GM10847 (cell line): Measurements from ENCODE around the gene MICAL3.

Source experiments
- POLR2A ChIP-seq: IDR thresholded peaks from 2 replicates; pipeline ENCODE4 v1.6.1; 2011; ENCODE audit not compliant: insufficient read length; ENCODE audit errors: extremely low read depth

MICAL3 gene

DNA sequence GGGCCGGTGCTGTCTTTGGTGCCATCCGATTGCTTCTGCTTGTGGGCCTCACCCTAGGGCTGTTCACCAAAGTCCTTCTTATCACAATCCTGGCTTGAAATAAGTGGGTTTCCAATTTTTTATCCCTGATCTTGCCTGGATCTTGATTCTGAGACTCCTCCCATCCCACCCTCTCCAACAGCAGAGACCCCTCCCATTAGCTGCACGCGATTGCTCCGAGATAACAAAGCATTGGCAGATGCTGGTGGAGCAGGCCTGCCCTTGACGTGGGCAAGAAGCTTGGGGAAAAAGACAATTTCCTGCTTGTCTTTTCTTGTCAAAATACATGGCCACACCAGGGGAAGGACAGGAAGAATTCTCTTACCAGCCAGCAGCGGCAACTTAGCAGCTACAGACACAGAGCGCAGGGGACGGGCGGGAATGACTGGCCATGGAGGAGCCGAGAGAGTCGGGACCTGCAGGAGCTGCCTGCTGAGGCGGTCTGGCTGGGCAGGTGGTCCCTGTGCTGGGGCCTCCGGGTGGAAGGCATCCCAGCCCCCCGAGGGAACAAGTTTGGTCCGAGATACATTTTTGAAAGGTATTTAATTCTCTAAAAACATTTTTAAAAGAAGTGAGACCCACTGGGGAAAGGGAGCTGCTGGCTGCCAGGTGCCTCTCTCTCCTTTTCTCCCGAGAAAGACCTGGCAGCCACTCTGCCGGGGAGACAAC, 240.4 kb downstream of the MICAL3 start:
- TF ChIP-seq POLR2A, result no peak

DNA sequence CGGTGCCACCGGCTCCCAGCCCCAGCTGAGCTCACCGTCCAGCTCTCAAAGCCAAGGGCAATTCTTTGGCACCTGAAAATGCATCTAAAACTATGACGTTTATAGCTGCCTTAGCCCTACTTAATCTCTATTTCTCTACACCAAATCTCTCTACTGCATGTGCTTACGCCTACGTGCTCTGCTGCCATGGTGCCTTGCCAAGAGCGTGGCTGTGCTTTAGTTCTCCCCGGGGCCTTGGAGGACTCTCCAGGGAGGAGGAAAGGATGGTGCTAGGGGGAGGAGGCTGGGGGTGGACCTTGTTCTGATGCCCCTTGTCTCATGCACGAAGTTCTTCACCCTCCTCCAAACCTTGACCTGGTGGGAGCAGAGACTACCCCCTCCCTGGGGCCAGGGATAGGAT, 241.0 kb downstream of the MICAL3 start:
- no peak for TF ChIP-seq POLR2A

- TF ChIP-seq POLR2A, result no peak
Measured at GRCh38 chr22:17782621-17783020, 241.7 kb downstream of the MICAL3 start.

DNA sequence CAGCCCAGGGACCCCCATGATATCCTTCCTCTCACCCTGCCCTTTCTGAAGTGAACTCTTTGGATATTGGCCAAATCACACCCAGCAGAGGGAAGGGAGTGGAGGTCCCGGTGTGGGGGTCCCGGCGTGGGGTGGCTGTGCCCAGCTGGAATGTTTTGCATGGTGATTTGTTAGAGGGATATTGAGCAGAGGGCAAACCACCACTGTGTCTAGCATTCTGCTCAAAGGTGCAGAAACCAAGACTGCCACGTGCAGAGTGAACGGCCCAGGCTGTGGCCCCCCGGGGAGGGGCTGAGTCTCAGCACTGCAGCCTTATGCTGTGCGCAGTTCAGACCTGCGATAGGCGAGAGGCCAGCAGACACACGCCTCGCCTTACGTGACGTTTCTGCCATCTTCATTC, 242.2 kb downstream of the MICAL3 start:
- TF ChIP-seq POLR2A, result no peak

- no peak for TF ChIP-seq POLR2A
Measured at GRCh38 chr22:17781319-17782031, 242.9 kb downstream of the MICAL3 start.

GRCh38 chr22:17780741-17781318, 243.5 kb downstream of the MICAL3 start:
- no peak for TF ChIP-seq POLR2A

DNA sequence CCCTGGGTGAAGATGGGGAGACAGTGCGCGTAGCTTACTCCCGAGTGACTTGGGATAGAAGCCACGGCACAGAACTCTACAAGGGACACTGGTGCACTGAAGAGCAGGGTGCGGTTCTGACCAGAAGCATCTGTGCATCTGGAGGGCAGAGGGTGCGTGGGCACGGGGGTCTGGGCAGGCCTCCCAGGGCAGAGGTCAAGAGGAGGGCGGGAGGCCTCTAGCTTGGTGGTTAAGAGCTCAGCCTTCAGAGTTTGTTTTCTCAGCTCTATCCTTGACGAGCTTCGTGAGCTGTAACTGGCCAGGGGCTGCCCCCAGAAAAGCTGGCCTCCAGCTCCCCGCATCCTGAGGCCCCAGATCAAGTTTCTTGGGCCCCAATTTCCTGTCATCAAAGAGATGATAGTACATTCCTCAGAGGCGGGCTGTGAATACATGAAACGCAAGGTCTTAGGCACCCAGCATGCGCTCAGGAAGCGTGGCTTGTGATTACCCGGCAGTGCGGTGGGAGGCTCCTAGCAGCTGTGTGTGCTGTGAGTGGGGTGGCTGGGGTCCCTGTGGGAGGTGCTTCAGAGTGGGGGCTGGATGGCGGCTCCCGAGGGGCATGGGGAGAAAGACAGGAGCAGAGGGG, 244.1 kb downstream of the MICAL3 start:
- no peak for TF ChIP-seq POLR2A

DNA sequence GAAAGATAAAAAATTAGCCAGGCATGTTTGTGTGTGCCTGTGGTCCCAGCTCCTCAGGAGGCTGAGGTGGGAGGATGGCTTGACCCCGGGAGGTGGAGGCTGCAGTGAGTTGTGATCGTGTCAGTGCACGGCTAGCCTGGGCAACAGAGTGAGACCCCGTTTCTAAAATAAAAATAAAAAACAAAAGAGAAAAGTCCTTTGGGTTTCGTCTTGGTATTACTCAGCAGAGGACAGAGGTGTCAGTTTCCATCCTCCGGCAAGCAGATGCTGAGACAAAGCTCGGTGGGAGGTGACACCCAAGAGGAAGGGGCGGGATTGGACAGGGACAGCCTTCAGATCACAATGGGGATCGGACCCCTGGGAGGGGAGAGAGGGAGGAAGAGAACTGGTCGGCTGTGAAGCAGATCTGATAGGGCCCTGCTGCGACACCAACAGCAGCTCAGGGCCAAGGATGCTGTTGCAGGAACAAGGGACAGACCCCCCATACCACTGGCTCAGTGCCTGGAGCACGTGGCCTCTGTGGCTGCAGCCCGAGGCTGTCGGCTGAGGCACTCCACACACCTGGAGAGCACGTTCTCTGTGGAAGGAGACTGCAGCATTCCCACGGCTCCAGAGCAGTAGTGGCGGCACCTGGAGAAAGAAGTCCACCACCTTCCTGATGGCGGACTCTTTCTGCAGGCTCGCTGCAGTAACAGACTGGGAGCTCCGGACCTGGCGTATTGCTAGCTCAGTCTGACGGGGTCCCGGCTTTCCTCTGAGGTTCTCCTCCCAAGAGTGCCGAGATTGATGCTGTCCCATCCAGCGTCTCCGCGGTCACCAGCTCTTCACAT, 244.9 kb downstream of the MICAL3 start:
- no peak for TF ChIP-seq POLR2A

- no peak for TF ChIP-seq POLR2A
Measured at GRCh38 chr22:17778412-17778976, 245.9 kb downstream of the MICAL3 start.

DNA sequence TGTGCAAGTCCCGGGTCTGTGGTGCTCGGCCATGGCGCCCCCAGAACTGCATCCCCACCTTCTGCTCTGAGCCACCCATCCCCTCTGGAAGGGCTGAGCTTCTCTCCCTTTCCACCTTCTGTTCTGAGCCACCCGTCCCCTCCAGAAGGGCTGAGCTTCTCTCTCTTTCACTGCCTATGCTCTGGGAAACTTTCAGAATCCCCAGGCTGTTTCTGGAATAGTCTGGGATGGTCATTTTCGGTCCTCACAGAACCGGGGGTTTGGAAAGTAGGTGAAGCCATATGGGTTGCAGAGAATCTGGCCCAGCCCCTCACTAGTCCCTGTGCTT, 246.7 kb downstream of the MICAL3 start:
- TF ChIP-seq POLR2A, result peak; percentile 9

DNA sequence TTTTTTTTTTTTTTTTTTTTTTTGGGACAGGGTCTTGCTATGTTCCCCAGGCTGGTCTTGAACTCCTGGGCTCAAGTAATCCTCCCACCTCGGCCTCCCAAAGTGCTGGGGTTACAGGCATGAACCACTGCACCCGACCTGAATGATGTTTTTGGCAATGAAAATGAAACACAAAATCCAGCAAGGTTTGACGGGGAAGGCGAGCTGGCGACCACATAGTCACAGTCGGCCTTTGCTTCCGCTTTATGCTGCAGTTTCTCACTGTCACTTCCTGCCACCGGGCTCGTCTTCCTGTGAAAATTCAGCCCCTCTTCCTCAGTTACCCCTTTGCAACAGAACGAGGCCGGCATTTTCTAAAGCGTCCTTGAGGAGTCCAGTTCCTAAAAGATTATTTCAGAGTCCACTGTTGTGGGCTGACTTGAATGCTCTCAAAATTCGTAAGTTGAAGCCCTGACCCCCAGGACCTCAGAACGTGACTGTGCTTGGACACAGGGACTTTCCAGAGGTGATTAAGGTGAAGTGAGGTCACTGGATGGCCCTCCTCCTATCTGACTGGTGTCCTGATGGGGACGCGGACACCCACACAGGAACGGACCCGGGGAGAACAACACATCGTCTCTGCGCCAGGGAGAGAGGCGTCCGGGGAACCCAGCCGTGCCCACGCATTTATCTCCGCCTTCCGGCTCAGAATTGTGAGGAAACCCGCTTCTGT, 247.2 kb downstream of the MICAL3 start:
- peak; percentile 43 for TF ChIP-seq POLR2A

GRCh38 chr22:17775781-17776465, 248.4 kb downstream of the MICAL3 start:
- no peak for TF ChIP-seq POLR2A

GRCh38 chr22:17774926-17775685, 249.3 kb downstream of the MICAL3 start:
- no peak for TF ChIP-seq POLR2A
